GM18951 (cell line): ENCODE data around the gene SLC11A1.
A peak's percentile ranks its signal among the peaks of the same experiment; 100 is the strongest.

Experiments used
- POLR2A ChIP-seq: IDR thresholded peaks from 4 replicates; pipeline ENCODE4 v1.6.1; 2011; ENCODE audit warnings: mild to moderate bottlenecking; ENCODE audit not compliant: insufficient read length, insufficient read depth; ENCODE audit errors: extremely low read depth
- in situ Hi-C: fragments of 300-500 bp; cut with MboI; formaldehyde crosslinking; loops from one replicate; pipeline ENCODE4 v1.12.0; 2022; ENCODE audit warnings: low sequenced_read_pairs, mixed read lengths, inconsistent platforms; ENCODE audit not compliant: unreplicated experiment

SLC11A1 gene

GRCh38 chr2:218400930-218401881 lies 19.1 kb downstream of the SLC11A1 start:
- in situ Hi-C loops, result loop anchor here (25.0 kb wide), 1 partner anchor 436 kb away; the partner anchor contains the start of gene PRKAG3
- no peak for TF ChIP-seq POLR2A

GRCh38 chr2:218401890-218402289 lies 19.8 kb downstream of the SLC11A1 start:
- in situ Hi-C loops, result loop anchor here (25.0 kb wide), 1 partner anchor 435 kb away; the partner anchor contains the start of gene PRKAG3
- TF ChIP-seq POLR2A, result no peak

- in situ Hi-C loops, result loop anchor here (25.0 kb wide), 1 partner anchor 435 kb away; the partner anchor contains the start of gene PRKAG3
- no peak for TF ChIP-seq POLR2A
Measured at GRCh38 chr2:218402491-218402901, 20.4 kb downstream of the SLC11A1 start.

- in situ Hi-C loops, result loop anchor here (25.0 kb wide), 1 partner anchor 434 kb away; the partner anchor contains the start of gene PRKAG3
- TF ChIP-seq POLR2A, result no peak
Measured at GRCh38 chr2:218402911-218403411, 20.9 kb downstream of the SLC11A1 start.

GRCh38 chr2:218403810-218404209 lies 21.7 kb downstream of the SLC11A1 start:
- in situ Hi-C loops, result loop anchor here (25.0 kb wide), 1 partner anchor 433 kb away; the partner anchor contains the start of gene PRKAG3
- no peak for TF ChIP-seq POLR2A

GRCh38 chr2:218404351-218405085 lies 22.4 kb downstream of the SLC11A1 start:
- TF ChIP-seq POLR2A, result no peak
- in situ Hi-C loops, result loop anchor here (25.0 kb wide), 1 partner anchor 433 kb away; the partner anchor contains the start of gene PRKAG3

- in situ Hi-C loops, result loop anchor here (25.0 kb wide), 1 partner anchor 432 kb away; the partner anchor contains the start of gene PRKAG3
- no peak for TF ChIP-seq POLR2A
Measured at GRCh38 chr2:218405086-218405745, 23.1 kb downstream of the SLC11A1 start.

- in situ Hi-C loops, result loop anchor here (25.0 kb wide), 1 partner anchor 432 kb away; the partner anchor contains the start of gene PRKAG3
- TF ChIP-seq POLR2A, result no peak
Measured at GRCh38 chr2:218405746-218406208, 23.7 kb downstream of the SLC11A1 start.

GRCh38 chr2:218406209-218406948 lies 24.3 kb downstream of the SLC11A1 start:
- peak; percentile 47 for TF ChIP-seq POLR2A
- in situ Hi-C loops, result loop anchor here (25.0 kb wide), 1 partner anchor 431 kb away; the partner anchor contains the start of gene PRKAG3

GRCh38 chr2:218406949-218407618 lies 25.0 kb downstream of the SLC11A1 start:
- in situ Hi-C loops, result loop anchor here (25.0 kb wide), 1 partner anchor 430 kb away; the partner anchor contains the start of gene PRKAG3
- TF ChIP-seq POLR2A, result no peak

GRCh38 chr2:218407717-218408116 lies 25.6 kb downstream of the SLC11A1 start:
- in situ Hi-C loops, result loop anchor here (25.0 kb wide), 1 partner anchor 430 kb away; the partner anchor contains the start of gene PRKAG3
- no peak for TF ChIP-seq POLR2A
